ENCODE data around the gene CCL4L2.
"Not testable (repeated sequence)": the region's sequence is repeated elsewhere in the genome, so short reads cannot be mapped to it uniquely, and the experiment has no call there.

CCL4L2 gene

DNA sequence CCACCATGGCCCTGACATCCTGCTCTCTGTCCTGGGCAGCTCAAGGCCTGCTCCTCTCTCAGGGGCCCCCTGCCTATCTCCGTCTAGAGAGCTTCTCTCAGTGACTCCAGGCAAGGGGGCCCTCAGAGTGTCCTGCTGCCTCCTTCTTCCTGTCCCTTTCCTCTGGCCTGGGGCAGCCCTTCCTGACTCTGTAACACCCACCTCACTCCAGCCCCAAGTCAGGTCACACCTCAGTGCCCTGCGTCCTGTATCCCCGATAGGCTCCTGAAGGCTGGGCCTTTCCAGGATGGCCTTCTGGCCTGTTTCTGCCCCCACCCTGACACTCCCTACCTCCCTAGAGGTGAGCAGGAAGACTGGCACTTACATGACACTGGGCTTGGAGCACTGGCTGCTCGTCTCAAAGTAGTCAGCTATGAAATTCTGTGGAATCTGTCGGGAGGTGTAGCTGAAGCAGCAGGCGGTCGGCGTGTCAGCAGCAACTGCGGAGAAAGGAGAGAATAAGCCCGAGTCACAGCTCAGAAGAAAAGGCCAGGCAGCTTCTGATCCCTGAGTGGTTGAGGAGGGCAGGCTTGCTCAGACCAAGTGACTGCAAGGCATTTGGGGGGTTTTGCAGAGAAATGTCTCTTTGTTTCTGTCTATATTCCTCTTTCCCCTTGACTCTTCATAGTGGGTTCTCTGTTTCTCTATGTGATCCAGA, 15.3 kb upstream of the CCL4L2 start:
- no peak for DNase-seq

DNA sequence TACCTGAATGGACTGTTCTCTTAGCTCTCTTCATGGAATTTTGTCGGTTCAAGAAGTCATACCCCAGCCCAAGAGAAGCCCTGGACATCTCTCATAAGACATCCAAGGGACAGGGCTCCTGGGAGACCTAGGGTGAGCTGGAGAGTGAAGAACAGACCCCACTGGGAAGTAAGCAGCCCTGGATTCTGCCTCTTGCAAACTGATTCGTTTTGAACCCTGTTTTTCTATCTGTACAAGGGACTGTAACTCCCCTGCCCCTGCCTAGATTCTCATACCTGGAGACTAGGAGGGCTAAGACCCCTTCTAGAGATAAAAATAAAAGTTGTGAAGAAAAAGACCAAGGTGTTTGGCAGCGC, 14.8 kb upstream of the CCL4L2 start:
- DNase-seq: no peak

DNA sequence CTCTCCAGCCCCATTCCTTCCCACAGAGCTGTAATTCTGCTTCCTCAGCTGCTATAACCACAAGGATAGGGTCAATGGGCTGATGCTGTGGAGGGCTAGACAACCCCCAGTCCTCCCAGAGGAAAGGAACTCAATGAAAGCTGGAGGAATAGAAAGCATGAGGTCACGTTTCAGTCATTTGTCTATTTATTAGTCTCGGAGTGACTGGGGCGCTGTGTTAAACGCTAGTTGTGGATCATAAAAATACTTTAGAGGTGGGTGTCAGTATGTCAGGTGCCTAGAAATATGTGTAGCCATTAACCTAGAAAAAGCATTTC, 13.5 kb upstream of the CCL4L2 start:
- DNase-seq: no peak

DNA sequence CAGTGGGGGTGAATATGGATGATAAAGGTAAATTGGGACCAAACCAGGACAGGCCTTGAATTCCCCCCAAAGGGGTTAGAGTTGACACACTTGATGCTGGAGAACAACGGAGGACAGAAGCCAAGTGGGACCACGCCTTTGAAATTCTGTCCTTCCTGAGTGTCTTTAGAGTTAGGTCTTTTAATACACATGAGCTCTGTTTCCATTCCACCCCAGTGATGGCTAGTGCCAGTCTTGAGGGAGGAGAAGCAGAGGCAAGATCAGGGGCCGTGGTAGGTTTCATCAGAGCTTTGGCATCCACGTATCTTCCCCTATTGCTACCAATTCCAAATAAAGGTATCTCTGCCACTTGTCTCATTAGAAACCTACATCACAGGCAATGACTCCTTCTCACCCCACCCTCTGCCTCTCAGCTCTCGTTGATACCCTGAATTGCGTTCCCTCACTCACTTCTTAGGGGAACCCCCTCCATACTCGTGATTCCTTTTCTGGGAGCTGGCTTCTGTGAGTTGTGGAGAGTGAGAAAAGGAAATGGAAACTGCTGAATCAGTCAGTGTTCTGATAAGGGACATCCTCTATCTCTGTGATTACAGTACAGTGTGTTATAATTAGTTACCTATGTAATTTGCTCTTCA, 11.9 kb upstream of the CCL4L2 start:
- no peak for DNase-seq

DNA sequence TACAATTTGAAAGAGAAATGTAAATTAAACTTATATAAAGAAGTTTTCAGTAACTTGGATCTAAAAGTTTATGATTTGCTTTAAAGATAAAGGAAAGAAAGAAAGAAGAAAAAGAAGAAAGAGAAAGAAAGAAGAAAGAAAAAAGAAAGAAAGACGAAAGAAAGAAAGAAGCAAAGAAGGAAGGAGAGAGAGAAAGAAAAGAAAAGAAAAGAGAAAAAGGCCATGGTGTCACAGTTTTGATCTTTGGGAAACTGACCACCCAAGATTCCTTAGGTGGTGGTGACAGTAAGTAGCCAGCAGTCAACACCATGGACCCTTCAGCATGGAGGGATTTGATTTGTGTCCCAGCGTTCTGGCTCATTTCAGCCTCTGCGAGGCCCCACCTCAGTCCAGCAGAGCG, 9.8 kb upstream of the CCL4L2 start:
- not testable (repeated sequence) for DNase-seq

DNA sequence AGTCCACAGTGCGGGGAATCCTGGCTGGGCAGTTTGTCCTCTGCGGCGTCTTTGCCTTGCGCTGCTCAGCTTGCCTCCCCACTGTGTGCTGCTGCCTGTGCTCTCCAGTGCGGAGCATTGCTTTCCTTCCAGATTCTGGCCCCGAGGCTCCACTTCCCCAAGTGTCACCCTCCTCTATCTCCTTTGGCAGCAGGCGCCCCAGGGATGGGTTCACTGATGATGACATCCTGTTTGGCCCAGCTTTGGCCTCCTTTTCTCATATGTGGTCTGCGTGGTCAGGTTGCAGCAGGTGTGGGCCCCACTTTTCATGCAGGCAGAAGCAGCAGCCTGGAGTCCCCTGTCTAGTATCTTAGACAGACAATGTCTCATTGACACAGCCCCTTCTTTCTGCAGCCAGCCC, 9.4 kb upstream of the CCL4L2 start:
- DNase-seq: not testable (repeated sequence)

DNA sequence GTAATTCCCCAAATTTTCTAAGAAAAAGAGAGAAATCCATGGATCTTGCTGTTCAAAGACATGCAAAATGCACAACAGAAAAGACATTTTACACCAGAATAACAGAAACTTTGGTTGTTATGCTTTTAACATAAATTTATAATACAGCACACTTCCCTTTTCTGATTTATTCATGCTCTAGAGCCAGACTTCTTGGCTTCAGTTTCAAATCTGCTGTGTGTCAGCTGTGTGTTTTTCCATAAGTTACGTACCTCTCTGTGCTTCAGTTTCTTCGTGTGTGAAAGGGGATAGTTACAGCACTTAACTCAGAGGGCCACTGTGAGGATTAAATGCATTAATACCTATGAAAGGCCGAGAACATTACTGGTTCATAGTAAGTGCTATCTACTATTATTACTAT, 7.5 kb upstream of the CCL4L2 start:
- DNase-seq: no peak

DNA sequence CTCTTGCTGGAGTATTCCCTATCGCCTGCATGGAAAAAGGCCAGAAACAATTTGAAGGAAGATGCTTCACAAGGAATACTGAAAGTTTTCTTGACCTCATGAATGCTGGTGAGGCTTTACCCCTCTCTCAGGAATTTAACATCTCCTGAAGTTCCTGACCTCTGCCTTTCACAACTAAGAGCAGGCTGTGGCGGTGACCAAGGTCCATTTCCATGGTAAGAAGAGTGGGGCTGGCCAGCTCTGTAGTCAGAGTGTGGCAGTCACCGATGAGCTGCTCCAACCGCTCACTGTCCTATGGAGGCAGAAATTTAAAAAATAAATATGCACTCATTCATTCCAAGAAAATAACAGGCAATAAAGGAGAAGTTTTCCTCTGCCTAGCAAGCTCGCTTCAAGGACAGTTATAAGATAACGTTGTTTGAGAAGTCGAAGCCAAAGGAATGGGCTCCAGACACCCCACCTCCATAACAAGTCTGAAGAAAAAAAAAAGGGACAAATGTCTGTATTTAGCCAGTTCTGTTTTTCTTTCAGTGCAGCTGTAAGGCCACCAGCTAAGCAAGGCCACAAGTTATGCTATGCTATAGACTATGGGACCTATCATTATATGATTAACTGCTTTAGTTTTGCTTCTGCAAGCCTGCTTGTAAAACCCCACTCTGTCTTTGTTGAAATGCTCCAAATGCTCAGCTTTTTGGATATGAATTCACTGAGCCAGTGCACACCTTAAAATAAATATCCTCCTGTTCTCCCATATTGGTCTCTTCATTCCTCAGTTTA, 6.0 kb upstream of the CCL4L2 start:
- no peak for DNase-seq

DNA sequence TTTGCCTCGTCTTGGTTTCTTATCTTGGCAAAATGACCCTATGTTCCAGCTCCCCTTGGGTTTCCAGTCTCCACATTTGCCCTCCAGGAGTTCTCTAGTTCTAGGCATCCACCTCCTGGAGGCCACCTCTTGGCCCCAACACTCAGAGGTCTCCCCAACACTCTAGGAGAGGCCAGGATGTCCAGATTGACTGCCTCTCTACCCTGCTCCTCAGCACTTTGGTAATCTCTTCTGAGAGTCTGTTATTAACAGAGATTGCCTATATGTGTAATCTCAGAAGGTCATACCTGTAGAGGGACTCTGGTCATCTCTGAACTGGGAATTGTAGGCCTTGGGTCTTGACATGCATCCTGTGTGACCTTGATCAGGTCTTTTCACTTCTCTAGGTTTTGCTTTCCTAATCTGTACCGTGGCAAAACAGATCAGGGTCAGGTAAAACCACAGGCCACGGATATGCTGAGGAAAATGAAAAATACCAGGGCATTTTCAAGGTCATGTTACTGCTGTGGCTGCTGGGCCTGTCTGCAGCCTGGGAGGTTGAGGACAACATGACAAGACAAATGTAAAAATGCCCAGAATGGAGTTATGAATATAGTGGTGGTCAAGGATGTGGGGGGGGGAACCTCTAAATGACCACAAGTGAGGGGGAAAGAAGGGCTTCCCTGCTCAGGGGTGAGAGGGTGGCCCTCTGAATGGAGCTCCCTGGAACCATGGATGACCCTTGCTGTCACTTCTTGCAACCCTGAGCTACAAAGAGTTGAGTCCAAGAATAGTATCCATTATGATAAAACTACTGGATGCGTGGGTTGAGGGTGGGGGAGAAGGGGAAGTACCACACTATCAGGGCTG, 5.0 kb upstream of the CCL4L2 start:
- no peak for DNase-seq

DNA sequence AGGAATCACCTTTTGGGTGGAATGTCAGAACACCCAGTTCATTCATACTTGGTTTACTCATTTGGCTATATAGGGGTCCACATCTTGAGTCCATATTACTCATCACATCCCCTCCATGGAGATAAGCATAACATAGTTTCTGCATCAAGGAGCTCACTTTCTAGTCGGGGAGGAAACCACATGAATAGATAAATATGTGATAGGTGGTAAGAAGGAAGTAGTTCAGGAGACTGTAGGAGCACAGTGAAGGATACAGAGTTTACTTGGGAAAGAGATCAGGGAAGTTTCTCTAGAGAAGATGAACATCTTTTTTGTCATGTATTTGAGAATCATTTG, 4.4 kb upstream of the CCL4L2 start:
- not testable (repeated sequence) for DNase-seq

DNA sequence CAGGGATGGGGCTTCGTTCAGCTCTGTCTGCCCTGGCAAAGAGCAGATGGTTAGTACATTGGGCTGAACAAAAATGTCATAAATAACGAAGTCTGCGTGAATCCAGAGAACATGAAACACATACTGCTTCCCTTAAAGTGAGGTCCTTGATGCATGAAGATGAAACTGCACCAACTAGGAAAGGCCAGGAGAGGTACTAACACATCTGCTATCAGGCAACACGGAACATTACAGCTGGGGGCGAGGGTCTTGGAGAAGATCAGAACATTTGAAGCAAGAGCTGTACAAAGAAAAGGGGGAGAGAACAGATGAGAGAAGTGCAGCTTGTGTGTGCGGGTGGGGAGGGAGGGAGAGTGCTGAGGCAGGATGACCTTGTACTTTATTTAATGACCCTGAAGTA, 3.5 kb upstream of the CCL4L2 start:
- not testable (repeated sequence) for DNase-seq

DNA sequence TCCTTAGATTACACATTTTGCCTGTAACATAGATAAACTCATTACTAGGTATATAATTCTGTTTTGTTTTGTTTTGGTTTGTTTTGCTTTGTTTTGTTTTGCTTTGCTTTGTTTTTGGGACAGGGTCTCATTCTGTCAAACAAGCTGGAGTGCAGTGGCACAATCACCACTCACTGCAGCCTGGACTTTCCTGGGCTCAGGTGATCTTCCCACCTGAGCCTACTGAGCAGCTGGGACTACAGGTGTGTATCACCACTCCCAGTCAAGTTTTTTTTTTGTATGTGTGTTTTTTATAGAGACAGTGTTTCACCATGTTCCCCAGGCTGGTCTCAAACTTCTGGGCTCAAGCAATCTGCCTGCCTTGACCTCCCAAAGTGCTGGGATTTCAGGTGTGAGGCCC, 1.3 kb upstream of the CCL4L2 start:
- no peak for DNase-seq

DNA sequence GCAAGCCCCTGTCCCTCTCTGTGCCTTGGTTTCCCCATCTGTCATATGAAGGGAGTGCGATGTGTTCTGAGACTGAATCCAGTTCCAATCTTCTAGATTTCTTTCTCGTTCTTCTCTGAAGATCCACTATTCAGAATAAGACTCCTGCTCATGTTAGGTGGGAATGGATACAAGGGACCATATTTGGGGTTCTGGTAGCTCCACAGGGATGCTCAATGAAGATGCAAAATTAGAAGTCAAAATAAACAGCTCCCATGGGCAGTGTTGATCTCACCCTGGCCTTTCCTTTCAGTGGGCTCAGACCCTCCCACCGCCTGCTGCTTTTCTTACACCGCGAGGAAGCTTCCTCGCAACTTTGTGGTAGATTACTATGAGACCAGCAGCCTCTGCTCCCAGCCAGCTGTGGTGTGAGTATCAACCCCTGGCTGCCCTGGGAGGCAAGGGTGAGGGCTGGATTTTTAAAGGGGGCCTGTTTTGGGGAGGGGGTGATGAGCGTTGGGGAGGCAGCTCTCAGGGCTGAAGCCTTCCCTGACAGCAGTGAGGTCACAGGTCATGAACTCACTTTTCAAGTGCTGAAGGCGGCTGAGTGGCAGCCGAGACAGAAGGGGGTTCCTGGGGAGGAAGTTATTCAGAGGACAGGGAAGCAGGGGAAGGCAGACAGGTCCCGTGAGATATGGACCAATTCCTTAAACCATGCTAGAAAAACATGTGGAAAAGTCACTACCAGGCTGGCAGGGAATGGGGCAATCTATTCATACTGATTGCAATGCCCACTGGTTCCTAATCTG, 815 bp downstream of the CCL4L2 start:
- not testable (repeated sequence) for DNase-seq

DNA sequence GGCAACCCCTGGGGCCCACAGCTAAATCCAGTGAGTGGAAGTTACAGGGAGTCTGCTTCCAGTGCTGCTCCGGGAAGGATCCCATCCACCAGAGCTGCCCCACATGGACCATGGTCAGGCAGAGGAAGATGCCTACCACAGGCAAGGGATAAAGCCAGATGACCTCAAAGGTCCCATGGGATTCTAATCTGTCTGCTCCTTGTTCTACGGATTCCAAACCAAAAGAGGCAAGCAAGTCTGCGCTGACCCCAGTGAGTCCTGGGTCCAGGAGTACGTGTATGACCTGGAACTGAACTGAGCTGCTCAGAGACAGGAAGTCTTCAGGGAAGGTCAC, 1.4 kb downstream of the CCL4L2 start:
- DNase-seq: no peak

DNA sequence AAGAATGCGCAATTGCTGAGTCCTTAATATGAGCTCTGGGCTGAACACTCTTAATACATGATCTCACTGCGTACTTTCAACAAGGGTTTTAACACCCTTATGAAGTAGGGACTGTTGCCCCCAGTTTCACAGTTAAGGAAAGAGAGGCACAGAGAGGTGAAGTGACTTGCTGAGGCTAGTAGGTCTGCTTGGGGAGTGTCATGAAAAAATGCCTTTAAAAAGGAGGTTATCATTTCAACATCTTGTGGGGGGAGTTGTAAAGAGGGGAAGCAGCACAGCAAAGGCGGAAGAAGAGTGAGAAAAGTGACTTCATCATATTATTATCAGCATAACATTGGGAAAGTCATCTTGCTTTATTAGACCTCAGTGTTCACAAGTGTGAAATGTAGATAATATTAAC, 2.1 kb downstream of the CCL4L2 start:
- no peak for DNase-seq

DNA sequence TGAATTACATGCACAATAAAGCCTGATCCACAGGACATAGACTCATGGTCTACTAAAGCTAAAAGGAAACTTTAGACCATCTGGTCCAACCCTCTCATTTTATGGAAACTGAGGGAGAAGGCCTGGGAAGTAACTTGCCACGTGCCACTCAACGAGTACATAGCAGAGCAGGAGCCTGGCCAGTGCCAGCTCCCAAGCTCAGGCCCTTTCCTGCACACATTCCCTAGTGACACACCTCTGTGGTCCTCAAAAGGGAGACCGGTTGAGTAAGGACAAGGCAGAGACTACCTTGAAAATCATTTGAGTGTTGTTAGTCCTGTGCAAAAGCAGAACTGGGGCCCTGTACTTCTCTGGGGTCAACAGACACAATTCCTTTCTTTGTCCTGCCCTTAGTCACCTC, 2.8 kb downstream of the CCL4L2 start:
- no peak for DNase-seq

DNA sequence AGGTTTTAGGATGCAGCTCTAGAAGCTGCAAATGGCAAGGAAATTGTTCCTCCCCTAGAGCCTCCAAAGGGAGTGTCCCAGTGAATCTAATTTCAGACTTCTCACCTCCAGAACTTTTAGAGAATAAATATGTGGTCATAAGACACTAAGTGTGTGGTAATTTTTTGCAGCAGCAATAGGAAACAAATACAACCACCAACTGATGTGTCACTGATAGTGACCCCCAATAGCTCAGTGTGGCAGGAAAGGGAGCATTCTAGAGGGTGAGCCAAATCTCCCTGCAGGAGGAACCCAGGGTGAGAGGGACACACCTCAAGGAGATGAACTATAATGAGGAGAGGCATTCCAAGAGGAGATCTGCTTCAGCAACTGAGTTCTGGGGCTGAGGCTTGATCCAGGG, 4.1 kb downstream of the CCL4L2 start:
- DNase-seq: no peak

DNA sequence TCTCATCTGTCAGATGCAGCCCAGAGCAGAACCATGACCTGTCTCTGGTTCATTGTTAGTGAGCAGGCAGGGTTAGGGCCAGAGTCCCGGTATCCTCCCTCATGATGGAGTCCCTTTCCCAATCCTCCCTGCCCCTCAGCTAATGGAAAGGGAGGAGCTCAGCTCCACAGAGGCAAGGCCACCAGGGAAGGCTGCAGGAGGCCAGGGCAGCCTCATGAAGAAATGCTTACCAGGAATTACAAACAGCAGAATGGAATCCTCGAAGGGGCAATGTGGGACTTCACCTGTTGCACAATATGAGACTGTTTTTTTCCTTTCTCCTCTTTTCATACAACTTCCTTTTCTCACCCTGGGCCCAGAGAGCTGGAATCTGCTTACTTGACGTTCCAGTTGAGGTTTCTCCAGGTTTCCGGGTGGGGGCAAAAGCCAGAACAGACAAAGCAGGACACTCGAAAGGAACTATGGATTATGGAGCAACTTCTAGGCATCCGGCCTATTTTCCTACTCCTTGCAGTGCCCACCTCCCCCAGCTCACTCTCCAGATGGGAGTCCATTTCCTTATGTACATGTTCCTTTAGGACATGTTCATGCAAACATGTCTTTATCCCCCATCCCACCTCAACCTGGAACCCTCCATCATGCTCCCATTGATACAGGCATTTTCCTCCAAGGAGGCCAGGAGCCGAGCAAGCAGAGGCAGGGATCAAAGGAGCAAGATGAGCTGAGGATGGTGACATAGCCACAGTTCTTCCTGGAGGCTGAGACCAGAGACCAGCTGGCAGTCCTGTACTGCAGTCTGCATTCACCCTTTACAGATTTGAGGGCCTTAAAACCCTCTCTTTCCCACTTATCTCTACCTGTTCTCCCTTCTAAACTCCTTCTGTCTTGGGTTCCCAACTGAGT, 4.8 kb downstream of the CCL4L2 start:
- not testable (repeated sequence) for DNase-seq

DNA sequence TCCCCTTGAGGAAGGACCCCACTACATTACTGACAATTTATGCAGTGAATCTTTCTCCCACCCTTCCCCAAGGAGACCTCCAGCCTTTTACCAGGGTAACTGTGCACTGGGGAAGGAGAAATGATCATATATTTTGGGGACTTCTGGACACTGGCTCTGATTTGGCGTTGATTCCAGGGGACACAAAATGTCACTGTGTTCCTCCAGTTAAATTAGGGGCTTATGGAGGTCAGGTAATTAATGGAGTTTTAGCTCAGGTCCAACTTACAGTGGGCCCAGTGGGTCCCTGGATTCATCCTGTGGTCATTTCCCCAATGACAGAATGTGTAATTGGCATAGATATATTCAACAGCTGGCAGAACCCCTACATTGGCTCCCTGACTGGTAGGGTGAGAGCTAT, 8.7 kb downstream of the CCL4L2 start:
- not testable (repeated sequence) for DNase-seq

DNA sequence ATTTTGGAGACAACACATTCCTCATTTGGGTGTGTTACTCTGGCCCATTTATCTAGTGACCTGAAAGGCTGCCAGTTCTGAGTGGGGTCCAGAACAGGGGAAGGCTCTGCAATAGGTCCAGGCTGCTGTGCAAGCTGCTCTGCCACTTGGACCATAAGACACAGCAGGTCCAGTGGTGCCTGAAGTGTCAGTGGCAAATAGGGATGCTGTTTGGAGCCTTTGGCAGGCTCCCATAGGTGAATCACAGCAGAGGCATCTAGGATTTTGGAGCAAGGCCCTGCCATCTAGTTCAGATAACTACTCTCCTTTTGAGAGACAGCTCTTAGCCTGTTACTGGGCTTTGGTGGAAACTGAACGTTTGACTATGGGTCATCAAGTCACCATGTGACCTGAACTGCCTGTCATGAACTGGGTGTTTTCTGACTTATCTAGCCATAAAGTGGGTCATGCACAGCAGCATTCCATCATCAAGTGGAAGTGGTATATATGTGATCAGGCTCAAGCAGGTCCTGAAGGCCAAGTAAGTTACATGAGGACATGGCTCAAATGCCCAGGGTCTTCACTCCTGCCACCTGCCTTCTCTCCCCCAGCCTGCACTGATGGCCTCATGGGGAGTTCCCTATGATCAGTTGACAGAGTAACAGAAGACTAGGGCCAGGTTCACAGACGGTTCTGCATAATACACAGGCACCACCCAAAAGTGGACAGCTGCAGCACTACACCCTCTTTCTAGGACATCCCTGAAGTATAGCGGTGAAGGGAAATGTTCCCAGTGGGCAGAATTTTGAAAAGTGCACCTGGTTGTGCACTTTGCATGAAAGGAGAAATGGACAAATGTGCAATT, 10.1 kb downstream of the CCL4L2 start:
- DNase-seq: not testable (repeated sequence)

DNA sequence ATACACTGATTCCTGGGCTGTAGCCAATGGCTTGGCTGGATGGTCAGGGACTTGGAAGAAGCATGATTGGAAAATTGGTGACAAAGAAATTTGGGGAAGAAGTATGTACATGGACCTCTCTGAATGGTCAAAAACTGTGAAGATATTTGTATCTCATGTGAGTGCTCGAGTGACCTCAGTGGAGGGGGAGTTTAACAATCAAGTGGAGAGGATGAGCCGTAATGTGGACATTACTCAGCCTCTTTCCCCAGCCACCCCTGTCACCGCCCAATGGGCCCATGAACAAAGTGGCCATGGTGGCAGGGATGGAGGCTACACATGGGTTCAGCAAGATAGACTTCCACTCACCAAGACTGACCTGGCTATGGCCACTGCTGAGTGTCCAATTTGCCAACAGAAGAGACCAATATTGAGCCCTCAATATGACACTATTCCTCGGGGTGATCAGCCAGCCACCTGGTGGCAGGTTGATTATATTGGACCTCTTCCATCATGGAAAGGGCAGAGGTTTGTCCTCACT, 10.8 kb downstream of the CCL4L2 start:
- not testable (repeated sequence) for DNase-seq

Data from NCI-H1694 (cell line).